ENCODE data around the gene TTC28. TPM values are rescaled to one million over a fixed set of nuclear protein-coding genes. Genes with fewer than 3 reads are reported as not detected.
A peak's percentile ranks its signal among the peaks of the same experiment; 100 is the strongest.

TTC28 gene
- total and polyA plus RNA-seq, 11 donors, result 5.1 to 34.9 (median 21.8) TPM

GRCh38 chr22:28120691-28121592 lies 558.7 kb downstream of the TTC28 start:
- H3K4me1 ChIP-seq, result peaks cover 0 to 38% (median 19%) of the 10 kb centered on the region in 12 donors
- intact Hi-C loops (cut with DNase I), result loop anchor here in 1 of 10 donors (5.0 kb wide), 1 partner anchor 99 kb away; no protein-coding TSS in a partner anchor
- no peaks in the 10 kb centered on the region for H3K36me3 ChIP-seq
- ATAC-seq, result no peak
- H3K27me3 ChIP-seq, result no peaks in the 10 kb centered on the region
- TF ChIP-seq POLR2A (IDR thresholded peaks at IDR 0.05) (no peak), CTCF (IDR thresholded peaks at IDR 0.05) (no peak)
- H3K4me3 ChIP-seq, result no peak overlapping the region
- 40 to 51% (median 42%) methylated on average over 3 of the region's 3 CpGs for WGBS, 4 donors
- no peak overlapping the region for H3K27ac ChIP-seq
- no peaks in the 10 kb centered on the region for H3K9me3 ChIP-seq
- DNase-seq, result no peak

- intact Hi-C loops (cut with DNase I), result loop anchor here in 2 of 10 donors (10.0 kb wide), 3 partner anchors 116 to 476 kb away; no protein-coding TSS in a partner anchor
- H3K27ac ChIP-seq, result peak overlapping the region in 4 of 12 donors; percentile 9 to 51 (median 30)
- H3K27me3 ChIP-seq, result no peaks in the 10 kb centered on the region
- TF ChIP-seq POLR2A (IDR thresholded peaks at IDR 0.05) (no peak), CTCF (IDR thresholded peaks at IDR 0.05) (no peak)
- H3K36me3 ChIP-seq, result no peaks in the 10 kb centered on the region
- WGBS, 4 donors, result 66 to 81% (median 75%) methylated on average over 2 of the region's 2 CpGs
- no peak for ATAC-seq
- DNase-seq, result no peak
- no peaks in the 10 kb centered on the region for H3K9me3 ChIP-seq
- H3K4me3 ChIP-seq, result no peak overlapping the region
- peaks cover 0 to 42% (median 19%) of the 10 kb centered on the region in 12 donors for H3K4me1 ChIP-seq
Observed at GRCh38 chr22:28118957-28119631, 560.5 kb downstream of the TTC28 start.

- intact Hi-C loops (cut with DNase I), result loop anchor here in 2 of 10 donors (10.0 kb wide), 3 partner anchors 119 to 479 kb away; no protein-coding TSS in a partner anchor
- H3K27ac ChIP-seq, result peak overlapping the region in 8 of 12 donors; percentile 7 to 68 (median 43)
- ATAC-seq (peak; percentile 31 to 85 (median 76)), DNase-seq (peak in 4 of 5 donors; percentile 27 to 62 (median 57))
- H3K9me3 ChIP-seq, result no peaks in the 10 kb centered on the region
- H3K27me3 ChIP-seq, result no peaks in the 10 kb centered on the region
- WGBS, 4 donors, result 46 to 64% (median 58%) methylated on average over 2 of the region's 2 CpGs
- H3K4me3 ChIP-seq, result no peak overlapping the region
- TF ChIP-seq CTCF (IDR thresholded peaks at IDR 0.05) (no peak), POLR2A (IDR thresholded peaks at IDR 0.05) (no peak)
- H3K4me1 ChIP-seq, result peaks cover 0 to 59% (median 22%) of the 10 kb centered on the region in 12 donors
- H3K36me3 ChIP-seq, result no peaks in the 10 kb centered on the region
Observed at GRCh38 chr22:28116219-28116673, 563.4 kb downstream of the TTC28 start.

All from heart left ventricle (tissue), 16 donors.